Peyer's patch (tissue), 4 donors: Measurements from ENCODE around the gene ARL5C. TPM values are rescaled to one million over a fixed set of nuclear protein-coding genes. Genes with fewer than 3 reads are reported as not detected.
"Not testable (repeated sequence)": the region's sequence is repeated elsewhere in the genome, so short reads cannot be mapped to it uniquely, and the experiment has no call there.

Experiments
- DNase-seq, 3 donors: peaks; one replicate each; pipeline ENCODE4 v3.0.0-alpha.2; 2017 to 2019
- H3K27ac ChIP-seq, 4 donors: fragments of 200-600 bp; sonication (generic); one replicate each; pipeline ENCODE4 v1.5.1; 2016 to 2019
- H3K27me3 ChIP-seq, 2 donors: fragments of 200-600 bp; sonication (generic); one replicate each; pipeline ENCODE4 v1.5.1; 2019
- H3K36me3 ChIP-seq, 3 donors: fragments of 200-600 bp; sonication (generic); one replicate each; pipeline ENCODE4 v1.5.1; 2016 to 2019
- H3K4me1 ChIP-seq, 4 donors: fragments of 200-600 bp; sonication (generic); one replicate each; pipeline ENCODE4 v1.5.1; 2016 to 2019
- H3K4me3 ChIP-seq, 4 donors: fragments of 200-600 bp; sonication (generic); 1 replicate in 3 of 4; 2 replicates in 1 of 4; pipeline ENCODE4 v1.5.1; 2016 to 2019; ENCODE audit warnings: mild to moderate bottlenecking in 1 of 4
- H3K9me3 ChIP-seq, 4 donors: fragments of 200-600 bp; sonication (generic); one replicate each; pipeline ENCODE4 v1.5.1; 2016 to 2019; ENCODE audit warnings: mild to moderate bottlenecking in 1 of 4
- CTCF ChIP-seq, 6 experiments: fragments of 450-650 bp in 4 of 6; fragments of 200-600 bp in 2 of 6; sonication (generic) in 1 of 6; IDR thresholded peaks; one replicate each; pipeline ENCODE4 v1.5.1; 2017 to 2019; ENCODE audit warnings: antibody characterized with exemption in 6 of 6, mild to moderate bottlenecking in 3 of 6, moderate library complexity in 1 of 6
- POLR2A ChIP-seq, 2 donors: fragments of 450-650 bp; IDR thresholded peaks; one replicate each; pipeline ENCODE4 v1.5.1; 2017; ENCODE audit warnings: antibody characterized with exemption in 2 of 2, mild to moderate bottlenecking in 2 of 2, moderate library complexity in 2 of 2
- total RNA-seq, 4 donors: library from RNA; depleted of rRNA; stranded (reverse); fragments of >200 nt; gene quantifications; one replicate each; pipeline ENCODE4 v1.1.0, GENCODE V29; 2016

The ARL5C gene
- total RNA-seq, 4 donors from 2014 or later, result not detected

- DNase-seq, result no peak
- H3K9me3 ChIP-seq, result no peaks in the 10 kb centered on the region
- H3K36me3 ChIP-seq, result no peaks in the 10 kb centered on the region
- no peak overlapping the region for H3K27ac ChIP-seq
- no peaks in the 10 kb centered on the region for H3K27me3 ChIP-seq
- TF ChIP-seq CTCF (IDR thresholded peaks at IDR 0.05) (no peak), POLR2A (IDR thresholded peaks at IDR 0.05) (no peak)
- no peak overlapping the region for H3K4me3 ChIP-seq
- H3K4me1 ChIP-seq, result no peaks in the 10 kb centered on the region
These were observed 27.4 kb downstream of the ARL5C start for GRCh38 chr17:39138431-39139160.

- Histone ChIP-seq H3K9me3 (no peaks in the 10 kb centered on the region), H3K27ac (no peak overlapping the region)
These were observed 31.1 kb downstream of the ARL5C start for GRCh38 chr17:39134878-39135277.

GRCh38 chr17:39132192-39132610, 33.8 kb downstream of the ARL5C start:
- Histone ChIP-seq H3K4me1 (no peaks in the 10 kb centered on the region), H3K4me3 (no peak overlapping the region), H3K9me3 (no peaks in the 10 kb centered on the region), H3K27me3 (no peaks in the 10 kb centered on the region), H3K27ac (no peak overlapping the region), H3K36me3 (no peaks in the 10 kb centered on the region)
- no peak for DNase-seq
- TF ChIP-seq CTCF (IDR thresholded peaks at IDR 0.05), result no peak
- no peak for TF ChIP-seq POLR2A (IDR thresholded peaks at IDR 0.05)

More at GRCh38 chr17:39134878-39135277, 31.1 kb downstream of the ARL5C start:
- Histone ChIP-seq H3K4me1 (no peaks in the 10 kb centered on the region), H3K36me3 (no peaks in the 10 kb centered on the region), H3K27me3 (no peaks in the 10 kb centered on the region), H3K4me3 (no peak overlapping the region)
- TF ChIP-seq CTCF (IDR thresholded peaks at IDR 0.05) (no peak), POLR2A (IDR thresholded peaks at IDR 0.05) (no peak)
- no peak for DNase-seq

DNA sequence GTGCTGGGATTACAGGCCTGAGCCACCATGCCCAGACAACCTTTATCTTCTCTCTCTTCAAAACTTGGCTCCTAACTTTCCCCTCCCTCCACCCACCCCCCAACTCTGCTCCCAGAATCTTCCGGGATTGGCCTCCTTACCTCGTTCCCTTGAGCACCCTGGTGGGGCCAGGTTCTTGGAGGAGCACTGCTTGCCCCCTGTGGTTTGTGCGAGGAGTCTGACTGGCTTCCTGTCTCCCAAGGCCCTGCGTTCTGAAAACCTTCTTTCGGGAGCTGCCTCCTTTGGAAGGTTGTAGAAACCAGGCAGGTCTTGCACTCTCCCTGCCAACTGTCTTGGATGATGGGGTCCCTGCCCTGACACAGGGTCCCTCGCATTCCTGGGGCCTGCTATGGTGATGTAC, 34.3 kb downstream of the ARL5C start:
- Histone ChIP-seq H3K9me3 (no peaks in the 10 kb centered on the region), H3K4me3 (no peak overlapping the region), H3K27me3 (no peaks in the 10 kb centered on the region), H3K36me3 (no peaks in the 10 kb centered on the region), H3K27ac (peak overlapping the region in 1 of 4 donors; percentile 0), H3K4me1 (no peaks in the 10 kb centered on the region)
- no peak for DNase-seq
- no peak for TF ChIP-seq CTCF (IDR thresholded peaks at IDR 0.05)
- TF ChIP-seq POLR2A (IDR thresholded peaks at IDR 0.05), result no peak

GRCh38 chr17:39130205-39130604, 35.8 kb downstream of the ARL5C start:
- TF ChIP-seq CTCF (IDR thresholded peaks at IDR 0.05) (no peak), POLR2A (IDR thresholded peaks at IDR 0.05) (no peak)
- no peaks in the 10 kb centered on the region for H3K9me3 ChIP-seq
- no peak overlapping the region for H3K27ac ChIP-seq
- no peaks in the 10 kb centered on the region for H3K4me1 ChIP-seq
- no peaks in the 10 kb centered on the region for H3K27me3 ChIP-seq
- H3K36me3 ChIP-seq, result no peaks in the 10 kb centered on the region
- DNase-seq, result no peak
- H3K4me3 ChIP-seq, result no peak overlapping the region

GRCh38 chr17:39129544-39129943, 36.4 kb downstream of the ARL5C start:
- not testable (repeated sequence) for DNase-seq, H3K4me3 ChIP-seq, H3K9me3 ChIP-seq, H3K4me1 ChIP-seq, H3K36me3 ChIP-seq, H3K27me3 ChIP-seq, H3K27ac ChIP-seq
